ENCODE data around the gene HAVCR2. TPM values are rescaled to one million over a fixed set of nuclear protein-coding genes. Genes with fewer than 3 reads are reported as not detected.

HAVCR2 gene
- total RNA-seq, 1 experiment from 2014 or later, result not detected

DNA sequence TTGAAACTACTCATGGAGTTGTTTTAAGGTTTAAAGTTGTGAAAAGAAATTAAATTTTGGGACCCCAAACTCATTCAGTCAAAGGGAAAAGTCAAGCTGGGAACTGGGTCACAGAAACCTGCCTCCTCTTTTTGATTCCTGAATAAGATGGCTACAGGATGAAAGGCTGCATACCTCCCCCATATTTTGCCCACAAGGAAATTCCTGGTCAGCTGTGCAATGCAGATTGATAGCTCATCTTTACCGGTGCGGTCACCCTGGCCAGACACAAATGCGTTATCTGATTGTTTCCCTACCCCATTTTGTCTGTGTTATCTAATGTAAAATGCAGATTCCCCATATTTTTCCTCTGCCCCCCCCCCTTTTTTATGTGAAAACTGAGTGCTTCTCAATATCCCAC, 1.3 kb downstream of the HAVCR2 start:
- H2AK5ac ChIP-seq (ENCODE audit: insufficient read length, low read length), result no peak overlapping the region
- no peak overlapping the region for H2BK5ac ChIP-seq (ENCODE audit: insufficient read length, low read length)
- no peak overlapping the region for H3T11ph ChIP-seq (ENCODE audit: low read length)
- H3K79me1 ChIP-seq (ENCODE audit: insufficient read depth, low read depth, low read length, poor library complexity, severe bottlenecking), result no peaks in the 10 kb centered on the region
- H3K9ac ChIP-seq (ENCODE audit: extremely low read depth, insufficient read length, low read length), result no peak overlapping the region
- no peaks in the 10 kb centered on the region for H3K9me3 ChIP-seq (ENCODE audit: control insufficient read depth, low read depth, low read length)
- no peak overlapping the region for H2AFZ ChIP-seq (ENCODE audit: low read length)
- no peak overlapping the region for H3K23ac ChIP-seq (ENCODE audit: insufficient read length, low read depth, low read length)
- H2BK12ac ChIP-seq (ENCODE audit: insufficient read length, low read depth, low read length), result no peak overlapping the region
- H3K79me2 ChIP-seq (ENCODE audit: insufficient read depth, low read length), result no peaks in the 10 kb centered on the region
- no peak overlapping the region for H3K27ac Mint-ChIP-seq
- H2BK15ac ChIP-seq (ENCODE audit: low read depth, low read length), result no peak overlapping the region
- no peak overlapping the region for H3K14ac ChIP-seq (ENCODE audit: insufficient read depth, low read length)
- H3K4me2 ChIP-seq (ENCODE audit: insufficient read depth, insufficient read length, low read length), result no peak overlapping the region
- H3K9me3 Mint-ChIP-seq, result no peaks in the 10 kb centered on the region
- no peak overlapping the region for H4K91ac ChIP-seq (ENCODE audit: insufficient read length, low read depth, low read length)
- no peaks in the 10 kb centered on the region for H3K23me2 ChIP-seq (ENCODE audit: insufficient read length, low read depth, low read length, poor library complexity, severe bottlenecking)
- no peak overlapping the region for H3K18ac ChIP-seq (ENCODE audit: insufficient read length, low read depth, low read length)
- no peak overlapping the region for H4K8ac ChIP-seq (replicated peaks; ENCODE audit: insufficient read length, low read depth, low read length)
- H2BK120ac ChIP-seq (ENCODE audit: low read depth, low read length, poor library complexity, severe bottlenecking), result no peak overlapping the region
- no peak overlapping the region for H3K27ac ChIP-seq (ENCODE audit: insufficient read length, low read depth, low read length)
- no peak for DNase-seq
- no peaks in the 10 kb centered on the region for H4K20me1 ChIP-seq (ENCODE audit: control insufficient read depth, insufficient read depth, insufficient read length)
- H4K5ac ChIP-seq (ENCODE audit: insufficient read length, low read depth, low read length), result no peak overlapping the region
- H3K4me1 Mint-ChIP-seq, result peaks cover 0 to 2% of the 10 kb centered on the region in 2 experiments; a peak in 1 of 4 replicates
- no peak overlapping the region for H3K4me3 Mint-ChIP-seq
- no peaks in the 10 kb centered on the region for H3K36me3 Mint-ChIP-seq (ENCODE audit: insufficient read depth in 1 of 3, low read depth in 3 of 3)
- H3K27me3 Mint-ChIP-seq (ENCODE audit: low read depth), result no peaks in the 10 kb centered on the region
- no peak for TF ChIP-seq CTCF (conservative IDR thresholded peaks at IDR 0.05)
- H3K56ac ChIP-seq (ENCODE audit: insufficient read length, low read depth, low read length), result no peak overlapping the region
- no peak overlapping the region for H2BK20ac ChIP-seq (ENCODE audit: low read depth, low read length, poor library complexity, severe bottlenecking)
- H3K27me3 ChIP-seq (ENCODE audit: insufficient read depth, low read length), result no peaks in the 10 kb centered on the region
- no peak overlapping the region for H3K4ac ChIP-seq (ENCODE audit: low read depth, low read length)
- H3K4me1 ChIP-seq (ENCODE audit: insufficient read depth, low read length), result no peaks in the 10 kb centered on the region
- no CpG with 5 or more reads among the region's 3 CpGs for WGBS (ENCODE audit: extremely low coverage, insufficient read length, low lambda C conversion rate)
